Measurements from ENCODE around the gene PTPRM. TPM values are rescaled to one million over a fixed set of nuclear protein-coding genes. Genes with fewer than 3 reads are reported as not detected.

The PTPRM gene
- total and polyA plus RNA-seq, 2 experiments from 2014 or later: 1.6 to 5.3 TPM

DNA sequence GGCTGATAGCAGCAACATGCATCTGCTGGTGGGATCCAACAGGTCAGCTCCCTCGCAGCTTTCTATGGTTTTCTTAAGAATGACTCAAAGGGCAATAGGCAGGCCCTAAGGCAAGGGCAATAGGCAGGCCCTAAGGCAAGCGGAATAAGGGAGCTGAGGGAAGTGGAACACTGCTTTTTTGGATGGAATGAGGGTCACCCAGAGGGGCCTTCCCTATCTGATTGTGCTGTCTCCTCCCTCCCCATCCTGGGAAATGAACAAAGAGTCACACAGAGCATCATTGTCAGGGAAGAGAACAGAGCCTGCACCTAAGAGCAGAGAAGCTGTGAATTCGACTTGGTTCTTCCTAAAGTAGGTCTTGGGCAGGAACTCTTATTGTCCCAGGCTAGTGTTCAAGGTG is 43.3 kb upstream of the PTPRM start (continued):
- TF ChIP-seq, protein P1, sequence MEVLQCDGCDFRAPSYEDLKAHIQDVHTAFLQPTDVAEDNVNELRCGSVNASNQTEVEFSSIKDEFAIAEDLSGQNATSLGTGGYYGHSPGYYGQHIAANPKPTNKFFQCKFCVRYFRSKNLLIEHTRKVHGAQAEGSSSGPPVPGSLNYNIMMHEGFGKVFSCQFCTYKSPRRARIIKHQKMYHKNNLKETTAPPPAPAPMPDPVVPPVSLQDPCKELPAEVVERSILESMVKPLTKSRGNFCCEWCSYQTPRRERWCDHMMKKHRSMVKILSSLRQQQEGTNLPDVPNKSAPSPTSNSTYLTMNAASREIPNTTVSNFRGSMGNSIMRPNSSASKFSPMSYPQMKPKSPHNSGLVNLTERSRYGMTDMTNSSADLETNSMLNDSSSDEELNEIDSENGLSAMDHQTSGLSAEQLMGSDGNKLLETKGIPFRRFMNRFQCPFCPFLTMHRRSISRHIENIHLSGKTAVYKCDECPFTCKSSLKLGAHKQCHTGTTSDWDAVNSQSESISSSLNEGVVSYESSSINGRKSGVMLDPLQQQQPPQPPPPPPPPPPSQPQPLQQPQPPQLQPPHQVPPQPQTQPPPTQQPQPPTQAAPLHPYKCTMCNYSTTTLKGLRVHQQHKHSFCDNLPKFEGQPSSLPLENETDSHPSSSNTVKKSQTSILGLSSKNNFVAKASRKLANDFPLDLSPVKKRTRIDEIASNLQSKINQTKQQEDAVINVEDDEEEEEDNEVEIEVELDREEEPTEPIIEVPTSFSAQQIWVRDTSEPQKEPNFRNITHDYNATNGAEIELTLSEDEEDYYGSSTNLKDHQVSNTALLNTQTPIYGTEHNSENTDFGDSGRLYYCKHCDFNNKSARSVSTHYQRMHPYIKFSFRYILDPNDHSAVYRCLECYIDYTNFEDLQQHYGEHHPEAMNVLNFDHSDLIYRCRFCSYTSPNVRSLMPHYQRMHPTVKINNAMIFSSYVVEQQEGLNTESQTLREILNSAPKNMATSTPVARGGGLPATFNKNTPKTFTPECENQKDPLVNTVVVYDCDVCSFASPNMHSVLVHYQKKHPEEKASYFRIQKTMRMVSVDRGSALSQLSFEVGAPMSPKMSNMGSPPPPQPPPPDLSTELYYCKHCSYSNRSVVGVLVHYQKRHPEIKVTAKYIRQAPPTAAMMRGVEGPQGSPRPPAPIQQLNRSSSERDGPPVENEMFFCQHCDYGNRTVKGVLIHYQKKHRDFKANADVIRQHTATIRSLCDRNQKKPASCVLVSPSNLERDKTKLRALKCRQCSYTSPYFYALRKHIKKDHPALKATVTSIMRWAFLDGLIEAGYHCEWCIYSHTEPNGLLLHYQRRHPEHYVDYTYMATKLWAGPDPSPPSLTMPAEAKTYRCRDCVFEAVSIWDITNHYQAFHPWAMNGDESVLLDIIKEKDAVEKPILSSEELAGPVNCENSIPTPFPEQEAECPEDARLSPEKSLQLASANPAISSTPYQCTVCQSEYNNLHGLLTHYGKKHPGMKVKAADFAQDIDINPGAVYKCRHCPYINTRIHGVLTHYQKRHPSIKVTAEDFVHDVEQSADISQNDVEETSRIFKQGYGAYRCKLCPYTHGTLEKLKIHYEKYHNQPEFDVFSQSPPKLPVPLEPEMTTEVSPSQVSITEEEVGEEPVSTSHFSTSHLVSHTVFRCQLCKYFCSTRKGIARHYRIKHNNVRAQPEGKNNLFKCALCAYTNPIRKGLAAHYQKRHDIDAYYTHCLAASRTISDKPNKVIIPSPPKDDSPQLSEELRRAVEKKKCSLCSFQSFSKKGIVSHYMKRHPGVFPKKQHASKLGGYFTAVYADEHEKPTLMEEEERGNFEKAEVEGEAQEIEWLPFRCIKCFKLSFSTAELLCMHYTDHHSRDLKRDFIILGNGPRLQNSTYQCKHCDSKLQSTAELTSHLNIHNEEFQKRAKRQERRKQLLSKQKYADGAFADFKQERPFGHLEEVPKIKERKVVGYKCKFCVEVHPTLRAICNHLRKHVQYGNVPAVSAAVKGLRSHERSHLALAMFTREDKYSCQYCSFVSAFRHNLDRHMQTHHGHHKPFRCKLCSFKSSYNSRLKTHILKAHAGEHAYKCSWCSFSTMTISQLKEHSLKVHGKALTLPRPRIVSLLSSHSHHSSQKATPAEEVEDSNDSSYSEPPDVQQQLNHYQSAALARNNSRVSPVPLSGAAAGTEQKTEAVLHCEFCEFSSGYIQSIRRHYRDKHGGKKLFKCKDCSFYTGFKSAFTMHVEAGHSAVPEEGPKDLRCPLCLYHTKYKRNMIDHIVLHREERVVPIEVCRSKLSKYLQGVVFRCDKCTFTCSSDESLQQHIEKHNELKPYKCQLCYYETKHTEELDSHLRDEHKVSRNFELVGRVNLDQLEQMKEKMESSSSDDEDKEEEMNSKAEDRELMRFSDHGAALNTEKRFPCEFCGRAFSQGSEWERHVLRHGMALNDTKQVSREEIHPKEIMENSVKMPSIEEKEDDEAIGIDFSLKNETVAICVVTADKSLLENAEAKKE (CRISPR knock-in tag; IDR thresholded peaks at IDR 0.05): no peak

DNA sequence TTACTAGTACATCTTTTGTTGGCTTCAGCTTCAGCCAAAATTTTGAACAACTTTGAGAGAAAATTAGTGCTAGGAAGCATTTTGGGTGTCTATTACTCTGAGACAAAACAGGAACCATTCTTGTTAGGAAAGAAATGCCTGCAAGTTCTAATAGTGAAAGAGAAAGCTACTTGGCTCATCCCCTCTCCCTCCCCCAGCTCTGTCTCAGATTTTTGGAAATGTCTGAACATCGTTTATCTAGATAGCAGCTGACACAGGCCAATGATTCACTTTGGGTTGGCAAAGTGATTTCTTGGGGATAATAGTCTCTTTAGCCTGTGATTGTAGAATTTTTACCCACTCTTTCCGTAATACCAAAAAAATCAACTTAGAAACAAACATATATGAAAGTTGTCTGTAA is 42.3 kb upstream of the PTPRM start:
- Histone ChIP-seq H4K20me1 (replicated peaks; ENCODE audit: insufficient read depth) (no peaks in the 10 kb centered on the region), H3K4me3 (no peak overlapping the region), H3K36me3 (ENCODE audit: insufficient read depth) (no peaks in the 10 kb centered on the region), H3K4me2 (peak overlapping the region; percentile 39), H3K9me2 (ENCODE audit: insufficient read depth) (no peaks in the 10 kb centered on the region), H3K27me3 (ENCODE audit: insufficient read depth) (no peaks in the 10 kb centered on the region), H3F3A (replicated peaks; ENCODE audit: low read depth) (no peaks in the 10 kb centered on the region), H3K4me1 (ENCODE audit: insufficient read depth) (peaks cover 13% of the 10 kb centered on the region; the same call in 1 of the 2 replicates), H2AFZ (peak overlapping the region; percentile 15; the same call in 1 of the 2 replicates), H3K27ac (ENCODE audit: low read depth) (0 out of 2 replicates have a peak overlapping the region, but pooled peaks have one; percentile 11), H3K79me2 (replicated peaks; ENCODE audit: insufficient read depth) (no peaks in the 10 kb centered on the region)
- Mint-ChIP-seq H3K4me1 (peaks cover 31% of the 10 kb centered on the region), H3K36me3 (ENCODE audit: low read depth) (no peaks in the 10 kb centered on the region), H3K4me3 (no peak overlapping the region), H3K9me3 (0 out of 3 replicates have a peak, but pooled peaks cover 2% of the 10 kb centered on the region), H3K27me3 (ENCODE audit: insufficient read depth, low read depth, poor library complexity) (no peaks in the 10 kb centered on the region), H3K27ac (no peak overlapping the region)
- DNase-seq (ENCODE audit: low spot score) (no peak), ATAC-seq (no peak)
- TF ChIP-seq, protein P2, sequence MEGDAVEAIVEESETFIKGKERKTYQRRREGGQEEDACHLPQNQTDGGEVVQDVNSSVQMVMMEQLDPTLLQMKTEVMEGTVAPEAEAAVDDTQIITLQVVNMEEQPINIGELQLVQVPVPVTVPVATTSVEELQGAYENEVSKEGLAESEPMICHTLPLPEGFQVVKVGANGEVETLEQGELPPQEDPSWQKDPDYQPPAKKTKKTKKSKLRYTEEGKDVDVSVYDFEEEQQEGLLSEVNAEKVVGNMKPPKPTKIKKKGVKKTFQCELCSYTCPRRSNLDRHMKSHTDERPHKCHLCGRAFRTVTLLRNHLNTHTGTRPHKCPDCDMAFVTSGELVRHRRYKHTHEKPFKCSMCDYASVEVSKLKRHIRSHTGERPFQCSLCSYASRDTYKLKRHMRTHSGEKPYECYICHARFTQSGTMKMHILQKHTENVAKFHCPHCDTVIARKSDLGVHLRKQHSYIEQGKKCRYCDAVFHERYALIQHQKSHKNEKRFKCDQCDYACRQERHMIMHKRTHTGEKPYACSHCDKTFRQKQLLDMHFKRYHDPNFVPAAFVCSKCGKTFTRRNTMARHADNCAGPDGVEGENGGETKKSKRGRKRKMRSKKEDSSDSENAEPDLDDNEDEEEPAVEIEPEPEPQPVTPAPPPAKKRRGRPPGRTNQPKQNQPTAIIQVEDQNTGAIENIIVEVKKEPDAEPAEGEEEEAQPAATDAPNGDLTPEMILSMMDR (conservative IDR thresholded peaks at IDR 0.05; ENCODE audit: low read depth in 2 of 2): no peak
- TF ChIP-seq ZNF114 (CRISPR knock-in tag; IDR thresholded peaks at IDR 0.05): no peak
- no peak for TF ChIP-seq EZH2phosphoT487 (IDR thresholded peaks at IDR 0.05; ENCODE audit: unreplicated experiment)
- no peak for TF ChIP-seq NANOG (IDR thresholded peaks at IDR 0.05; ENCODE audit: borderline replicate concordance)
- TF ChIP-seq ZNF331 (CRISPR knock-in tag; IDR thresholded peaks at IDR 0.05; ENCODE audit: low read depth): no peak
- TF ChIP-seq, protein P1 (CRISPR knock-in tag; IDR thresholded peaks at IDR 0.05): no peak
